ENCODE results near the gene WDR81. TPM values are rescaled to one million over a fixed set of nuclear protein-coding genes. Genes with fewer than 3 reads are reported as not detected.
A peak's percentile ranks its signal among the peaks of the same experiment; 100 is the strongest.
"Not testable (repeated sequence)": the region's sequence is repeated elsewhere in the genome, so short reads cannot be mapped to it uniquely, and the experiment has no call there.

The WDR81 gene
- total RNA-seq, 2 donors from 2014 or later: 13.4 to 17.9 TPM

- no peak overlapping the region for H3K4me3 Mint-ChIP-seq
- no peak for TF ChIP-seq CTCF (conservative IDR thresholded peaks at IDR 0.05)
- H3K27ac Mint-ChIP-seq: no peak overlapping the region
- peak; percentile 77 for DNase-seq
- no peaks in the 10 kb centered on the region for H3K27me3 Mint-ChIP-seq (ENCODE audit: insufficient read depth)
- Histone ChIP-seq H3K27ac (ENCODE audit: low read depth, low read length) (no peak overlapping the region), H3K27me3 (ENCODE audit: control insufficient read depth, insufficient read depth, low read length, poor library complexity, severe bottlenecking) (no peaks in the 10 kb centered on the region), H3K9ac (ENCODE audit: extremely low read depth, low read length, poor library complexity, severe bottlenecking) (no peak overlapping the region), H3K4me3 (ENCODE audit: low read length) (no peak overlapping the region), H3K4me1 (ENCODE audit: control insufficient read depth, insufficient read depth, low read length) (peaks cover 27% of the 10 kb centered on the region), H3K9me3 (ENCODE audit: control insufficient read depth, low read length) (no peaks in the 10 kb centered on the region), H3K36me3 (ENCODE audit: control insufficient read depth, insufficient read depth, low read length) (no peaks in the 10 kb centered on the region)
- peaks cover 29% of the 10 kb centered on the region for H3K4me1 Mint-ChIP-seq
- H3K9me3 Mint-ChIP-seq: no peaks in the 10 kb centered on the region
- 72 to 78% methylated on average over 13 to 19 of the region's 21 CpGs for WGBS, 2 experiments (ENCODE audit: insufficient coverage in 1 of 2, insufficient read length in 1 of 2)
- H3K36me3 Mint-ChIP-seq (ENCODE audit: low read depth): peaks cover 6% of the 10 kb centered on the region
These were observed 42.1 kb downstream of the WDR81 start for GRCh38 chr17:1766382-1767135.

- Histone ChIP-seq H3K9me3 (ENCODE audit: control insufficient read depth, low read length) (no peaks in the 10 kb centered on the region), H3K36me3 (ENCODE audit: control insufficient read depth, insufficient read depth, low read length) (no peaks in the 10 kb centered on the region), H3K27me3 (ENCODE audit: control insufficient read depth, insufficient read depth, low read length, poor library complexity, severe bottlenecking) (no peaks in the 10 kb centered on the region), H3K4me1 (ENCODE audit: control insufficient read depth, insufficient read depth, low read length) (peaks cover 21% of the 10 kb centered on the region), H3K27ac (ENCODE audit: low read depth, low read length) (no peak overlapping the region), H3K4me3 (ENCODE audit: low read length) (no peak overlapping the region), H3K9ac (ENCODE audit: extremely low read depth, low read length, poor library complexity, severe bottlenecking) (no peak overlapping the region)
- no peak overlapping the region for H3K27ac Mint-ChIP-seq
- H3K4me3 Mint-ChIP-seq: no peak overlapping the region
- no peak for DNase-seq
- H3K27me3 Mint-ChIP-seq (ENCODE audit: insufficient read depth): no peaks in the 10 kb centered on the region
- no peaks in the 10 kb centered on the region for H3K9me3 Mint-ChIP-seq
- H3K36me3 Mint-ChIP-seq (ENCODE audit: low read depth): peaks cover 6% of the 10 kb centered on the region
- peak; percentile 53 for TF ChIP-seq CTCF (conservative IDR thresholded peaks at IDR 0.05)
- WGBS, 2 experiments (ENCODE audit: insufficient coverage in 1 of 2, insufficient read length in 1 of 2): 96 to 97% methylated on average over 7 to 12 of the region's 12 CpGs
- H3K4me1 Mint-ChIP-seq: peaks cover 22% of the 10 kb centered on the region
These were observed 42.9 kb downstream of the WDR81 start for GRCh38 chr17:1767358-1767757.

- H3K9me3 ChIP-seq (ENCODE audit: control insufficient read depth, low read length): no peaks in the 10 kb centered on the region
- DNase-seq: peak; percentile 94
- H3K9me3 Mint-ChIP-seq: no peaks in the 10 kb centered on the region
- H3K9ac ChIP-seq (ENCODE audit: extremely low read depth, low read length, poor library complexity, severe bottlenecking): peak overlapping the region; percentile 44
- no peak overlapping the region for H3K4me3 ChIP-seq (ENCODE audit: low read length)
- peak overlapping the region; percentile 45 for H3K4me3 Mint-ChIP-seq
- H3K36me3 Mint-ChIP-seq (ENCODE audit: low read depth): peaks cover 15% of the 10 kb centered on the region
- no peaks in the 10 kb centered on the region for H3K27me3 Mint-ChIP-seq (ENCODE audit: insufficient read depth)
- H3K27me3 ChIP-seq (ENCODE audit: control insufficient read depth, insufficient read depth, low read length, poor library complexity, severe bottlenecking): no peaks in the 10 kb centered on the region
- WGBS, 2 experiments (ENCODE audit: insufficient coverage in 1 of 2, insufficient read length in 1 of 2): 36 to 50% methylated on average over 10 to 21 of the region's 21 CpGs
- no peak for TF ChIP-seq CTCF (conservative IDR thresholded peaks at IDR 0.05)
- H3K27ac Mint-ChIP-seq: peak overlapping the region; percentile 97
- peak overlapping the region; percentile 57 for H3K27ac ChIP-seq (ENCODE audit: low read depth, low read length)
- no peaks in the 10 kb centered on the region for H3K36me3 ChIP-seq (ENCODE audit: control insufficient read depth, insufficient read depth, low read length)
- H3K4me1 Mint-ChIP-seq: peaks cover 12% of the 10 kb centered on the region
- H3K4me1 ChIP-seq (ENCODE audit: control insufficient read depth, insufficient read depth, low read length): peaks cover 6% of the 10 kb centered on the region
These were observed 45.4 kb downstream of the WDR81 start for GRCh38 chr17:1769822-1770477.

- H3K4me1 Mint-ChIP-seq: peaks cover 12% of the 10 kb centered on the region
- not testable (repeated sequence) for H3K27ac ChIP-seq (ENCODE audit: low read depth, low read length)
These were observed 48.6 kb downstream of the WDR81 start for GRCh38 chr17:1773000-1773695.

More at GRCh38 chr17:1773000-1773695, 48.6 kb downstream of the WDR81 start:
- H3K27me3 Mint-ChIP-seq (ENCODE audit: insufficient read depth); H3K9ac ChIP-seq (ENCODE audit: extremely low read depth, low read length, poor library complexity, severe bottlenecking); H3K27me3 ChIP-seq (ENCODE audit: control insufficient read depth, insufficient read depth, low read length, poor library complexity, severe bottlenecking); DNase-seq; H3K4me1 ChIP-seq (ENCODE audit: control insufficient read depth, insufficient read depth, low read length); H3K4me3 ChIP-seq (ENCODE audit: low read length); H3K9me3 Mint-ChIP-seq; H3K9me3 ChIP-seq (ENCODE audit: control insufficient read depth, low read length); H3K27ac Mint-ChIP-seq; H3K4me3 Mint-ChIP-seq: not testable (repeated sequence)
- 95 to 96% methylated on average over 11 to 12 of the region's 12 CpGs for WGBS, 2 experiments (ENCODE audit: insufficient coverage in 1 of 2, insufficient read length in 1 of 2)
- peaks cover 26% of the 10 kb centered on the region for H3K36me3 ChIP-seq (ENCODE audit: control insufficient read depth, insufficient read depth, low read length)
- peaks cover 29% of the 10 kb centered on the region for H3K36me3 Mint-ChIP-seq (ENCODE audit: low read depth)
